Measurements from ENCODE around the gene ALKBH5. TPM values are rescaled to one million over a fixed set of nuclear protein-coding genes. Genes with fewer than 3 reads are reported as not detected.

ALKBH5 gene
- total and polyA plus RNA-seq, 2 experiments from 2014 or later: 56.6 to 78.3 TPM

DNA sequence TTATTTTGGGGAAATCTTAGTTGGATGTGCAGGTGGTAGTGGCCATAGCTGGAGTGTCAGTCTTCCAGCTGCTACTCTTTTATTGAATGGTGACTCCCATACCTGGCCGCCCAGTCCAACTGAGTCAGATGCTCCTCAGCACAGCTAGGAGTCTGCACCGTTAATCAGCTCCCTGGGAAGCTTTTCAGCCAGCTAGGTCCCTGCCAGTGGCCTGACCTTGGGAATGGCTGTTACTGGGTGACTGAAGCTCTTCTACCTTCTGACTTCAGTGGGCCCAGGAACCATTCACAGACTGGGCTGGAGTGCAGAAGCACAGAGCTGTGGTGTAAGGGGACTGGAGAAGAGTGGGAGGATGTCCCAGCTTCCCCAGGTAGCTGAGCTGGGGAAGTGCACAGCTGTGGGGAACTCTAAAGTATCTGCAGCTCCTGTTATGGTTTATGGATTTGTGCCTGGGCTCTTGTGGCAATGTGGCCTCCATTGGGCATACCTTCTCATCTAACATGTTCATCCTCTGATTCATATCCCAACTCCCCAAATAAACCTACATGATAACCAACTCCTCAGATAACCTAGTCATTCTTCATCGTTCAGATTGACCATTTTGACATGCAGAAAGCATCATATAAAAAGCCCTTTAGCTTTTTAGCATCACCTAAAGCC lies 14.0 kb downstream of the ALKBH5 start:
- Histone ChIP-seq H3K4me2 (no peak overlapping the region), H3K4me3 (no peak overlapping the region), H3K79me2 (peaks cover 98% of the 10 kb centered on the region), H3K27me3 (no peaks in the 10 kb centered on the region), H3K27ac (no peak overlapping the region), H3K36me3 (replicated peaks; ENCODE audit: insufficient read depth, low read depth) (no peaks in the 10 kb centered on the region), H3K9me2 (replicated peaks; ENCODE audit: insufficient read depth) (no peaks in the 10 kb centered on the region), H2AFZ (no peak overlapping the region), H3K9me3 (ENCODE audit: low read depth) (no peaks in the 10 kb centered on the region), H3K4me1 (ENCODE audit: insufficient read depth) (no peaks in the 10 kb centered on the region), H4K20me1 (ENCODE audit: insufficient read depth, poor library complexity, severe bottlenecking) (peaks cover 83% of the 10 kb centered on the region)
- 99% methylated on average over 3 of the region's 3 CpGs for WGBS (ENCODE audit: low lambda C conversion rate, missing lambda C conversion rate)
- DNase-seq (ENCODE audit: low spot score): no peak
- TF ChIP-seq, protein P1, sequence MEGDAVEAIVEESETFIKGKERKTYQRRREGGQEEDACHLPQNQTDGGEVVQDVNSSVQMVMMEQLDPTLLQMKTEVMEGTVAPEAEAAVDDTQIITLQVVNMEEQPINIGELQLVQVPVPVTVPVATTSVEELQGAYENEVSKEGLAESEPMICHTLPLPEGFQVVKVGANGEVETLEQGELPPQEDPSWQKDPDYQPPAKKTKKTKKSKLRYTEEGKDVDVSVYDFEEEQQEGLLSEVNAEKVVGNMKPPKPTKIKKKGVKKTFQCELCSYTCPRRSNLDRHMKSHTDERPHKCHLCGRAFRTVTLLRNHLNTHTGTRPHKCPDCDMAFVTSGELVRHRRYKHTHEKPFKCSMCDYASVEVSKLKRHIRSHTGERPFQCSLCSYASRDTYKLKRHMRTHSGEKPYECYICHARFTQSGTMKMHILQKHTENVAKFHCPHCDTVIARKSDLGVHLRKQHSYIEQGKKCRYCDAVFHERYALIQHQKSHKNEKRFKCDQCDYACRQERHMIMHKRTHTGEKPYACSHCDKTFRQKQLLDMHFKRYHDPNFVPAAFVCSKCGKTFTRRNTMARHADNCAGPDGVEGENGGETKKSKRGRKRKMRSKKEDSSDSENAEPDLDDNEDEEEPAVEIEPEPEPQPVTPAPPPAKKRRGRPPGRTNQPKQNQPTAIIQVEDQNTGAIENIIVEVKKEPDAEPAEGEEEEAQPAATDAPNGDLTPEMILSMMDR (IDR thresholded peaks at IDR 0.05; ENCODE audit: poor library complexity): no peak
- TF ChIP-seq EZH2phosphoT487 (IDR thresholded peaks at IDR 0.05; ENCODE audit: low read depth, severe bottlenecking, unreplicated experiment): no peak
- TF ChIP-seq EZH2 (IDR thresholded peaks at IDR 0.05; ENCODE audit: borderline replicate concordance): no peak

DNA sequence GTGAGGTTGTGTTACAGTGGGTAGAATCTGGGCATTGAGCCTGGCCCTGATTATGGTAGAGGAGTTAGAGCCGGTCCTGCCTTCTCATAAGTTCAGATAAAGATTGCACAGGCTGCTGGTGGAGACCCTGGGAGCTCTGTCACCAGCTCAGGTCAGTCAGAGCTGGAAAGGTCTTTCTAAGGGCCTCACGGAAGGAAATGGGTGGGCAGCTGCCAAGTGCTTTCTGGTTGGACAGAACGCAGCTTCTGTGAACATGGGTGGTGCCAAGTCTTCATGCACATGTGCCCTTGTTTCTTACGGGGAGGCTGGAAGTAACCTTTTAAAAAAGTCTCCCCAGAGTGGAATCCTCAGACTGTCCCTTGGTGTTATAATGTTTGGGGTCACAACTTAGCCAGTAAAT lies 14.9 kb downstream of the ALKBH5 start:
- Histone ChIP-seq H3K27me3 (no peaks in the 10 kb centered on the region), H4K20me1 (ENCODE audit: insufficient read depth, poor library complexity, severe bottlenecking) (peaks cover 75% of the 10 kb centered on the region), H3K27ac (no peak overlapping the region), H3K9me2 (replicated peaks; ENCODE audit: insufficient read depth) (no peaks in the 10 kb centered on the region), H3K4me1 (ENCODE audit: insufficient read depth) (no peaks in the 10 kb centered on the region), H3K4me2 (no peak overlapping the region), H3K9me3 (ENCODE audit: low read depth) (no peaks in the 10 kb centered on the region), H3K79me2 (peaks cover 94% of the 10 kb centered on the region), H3K4me3 (no peak overlapping the region), H3K36me3 (replicated peaks; ENCODE audit: insufficient read depth, low read depth) (no peaks in the 10 kb centered on the region), H2AFZ (no peak overlapping the region)
- no peak for DNase-seq (ENCODE audit: low spot score)
- 84% methylated on average over 4 of the region's 4 CpGs for WGBS (ENCODE audit: low lambda C conversion rate, missing lambda C conversion rate)
- no peak for TF ChIP-seq EZH2 (IDR thresholded peaks at IDR 0.05; ENCODE audit: borderline replicate concordance)
- no peak for TF ChIP-seq EZH2phosphoT487 (IDR thresholded peaks at IDR 0.05; ENCODE audit: low read depth, severe bottlenecking, unreplicated experiment)
- TF ChIP-seq, protein P1 (IDR thresholded peaks at IDR 0.05; ENCODE audit: poor library complexity): no peak

DNA sequence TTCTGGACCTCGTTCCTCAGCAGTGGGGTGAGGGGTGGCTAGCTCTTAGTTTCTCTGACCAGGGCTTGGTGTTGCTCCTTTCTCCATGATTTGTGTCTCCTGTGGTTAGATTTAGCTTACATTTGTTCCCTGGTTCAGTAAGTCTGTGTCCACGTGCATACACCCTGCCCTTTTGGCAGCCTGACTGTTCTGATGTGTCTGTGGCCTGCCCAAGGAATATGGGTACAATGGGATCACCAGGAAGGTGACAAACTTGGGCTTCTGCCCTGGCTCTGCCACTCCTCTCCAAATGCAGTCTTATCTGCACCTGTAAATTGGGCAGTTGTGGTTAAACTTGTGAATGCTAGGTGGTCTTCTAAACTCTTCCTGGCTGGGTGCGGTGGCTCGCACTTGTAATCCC lies 17.5 kb downstream of the ALKBH5 start:
- H4K20me1 ChIP-seq (ENCODE audit: insufficient read depth, poor library complexity, severe bottlenecking): peaks cover 72% of the 10 kb centered on the region
- H3K9me2 ChIP-seq (replicated peaks; ENCODE audit: insufficient read depth): no peaks in the 10 kb centered on the region
- no peaks in the 10 kb centered on the region for H3K27me3 ChIP-seq
- no peak overlapping the region for H3K4me2 ChIP-seq
- H3K27ac ChIP-seq: no peak overlapping the region
- H3K36me3 ChIP-seq (replicated peaks; ENCODE audit: insufficient read depth, low read depth): no peaks in the 10 kb centered on the region
- DNase-seq (ENCODE audit: low spot score): no peak
- H3K9me3 ChIP-seq (ENCODE audit: low read depth): no peaks in the 10 kb centered on the region
- H3K4me1 ChIP-seq (ENCODE audit: insufficient read depth): no peaks in the 10 kb centered on the region
- 95% methylated on average over 4 of the region's 4 CpGs for WGBS (ENCODE audit: low lambda C conversion rate, missing lambda C conversion rate)
- no peak for TF ChIP-seq EZH2phosphoT487 (IDR thresholded peaks at IDR 0.05; ENCODE audit: low read depth, severe bottlenecking, unreplicated experiment)
- TF ChIP-seq EZH2 (IDR thresholded peaks at IDR 0.05; ENCODE audit: borderline replicate concordance): no peak
- TF ChIP-seq, protein P1 (IDR thresholded peaks at IDR 0.05; ENCODE audit: poor library complexity): no peak
- H3K79me2 ChIP-seq: peaks cover 93% of the 10 kb centered on the region
- no peak overlapping the region for H3K4me3 ChIP-seq
- H2AFZ ChIP-seq: no peak overlapping the region
